Esophagus mucosa (tissue), 1 donor: ENCODE results near the gene CDH23. TPM values are rescaled to one million over a fixed set of nuclear protein-coding genes. Genes with fewer than 3 reads are reported as not detected.

Experiments used
- total RNA-seq: library from RNA; stranded (reverse); gene quantifications from one replicate; pipeline ENCODE4 v1.2.4, GENCODE V29; 2023
- donor health status: DM: yes; HTN: yes; CAD: no.

Gene CDH23
- total RNA-seq, 1 donor from 2014 or later, result 1.3 TPM

Other genes starting within 250 kb of the CDH23 start
- gene UNC5B, start 184.3 kb upstream of the CDH23 start, total RNA-seq, result 37.0 TPM
- gene SLC29A3, start 77.7 kb upstream of the CDH23 start, total RNA-seq, result 0.92 TPM